ENCODE results near the gene CEP44.

GRCh38 chr4:174357321-174357720 lies 73.6 kb downstream of the CEP44 start:
- no peak for TF ChIP-seq SUZ12 (IDR thresholded peaks at IDR 0.05; ENCODE audit: extremely low read depth, insufficient read depth, insufficient read length)
- TF ChIP-seq ZNF274 (IDR thresholded peaks at IDR 0.05; ENCODE audit: low read depth, low read length), result no peak

Measured in NT2/D1 (cell line).